GM18505 (cell line): ENCODE results near the gene PHAF1.

Source experiments
- ATAC-seq: cut with Tn5 transposase; IDR thresholded peaks from one replicate; pipeline ENCODE4 v1.9.1; 2021; ENCODE audit not compliant: unreplicated experiment
- POLR2A ChIP-seq: IDR thresholded peaks from 4 replicates; pipeline ENCODE4 v1.6.1; 2011; ENCODE audit warnings: borderline replicate concordance; ENCODE audit not compliant: insufficient read depth, insufficient read length; ENCODE audit errors: extremely low read depth

The PHAF1 gene

DNA sequence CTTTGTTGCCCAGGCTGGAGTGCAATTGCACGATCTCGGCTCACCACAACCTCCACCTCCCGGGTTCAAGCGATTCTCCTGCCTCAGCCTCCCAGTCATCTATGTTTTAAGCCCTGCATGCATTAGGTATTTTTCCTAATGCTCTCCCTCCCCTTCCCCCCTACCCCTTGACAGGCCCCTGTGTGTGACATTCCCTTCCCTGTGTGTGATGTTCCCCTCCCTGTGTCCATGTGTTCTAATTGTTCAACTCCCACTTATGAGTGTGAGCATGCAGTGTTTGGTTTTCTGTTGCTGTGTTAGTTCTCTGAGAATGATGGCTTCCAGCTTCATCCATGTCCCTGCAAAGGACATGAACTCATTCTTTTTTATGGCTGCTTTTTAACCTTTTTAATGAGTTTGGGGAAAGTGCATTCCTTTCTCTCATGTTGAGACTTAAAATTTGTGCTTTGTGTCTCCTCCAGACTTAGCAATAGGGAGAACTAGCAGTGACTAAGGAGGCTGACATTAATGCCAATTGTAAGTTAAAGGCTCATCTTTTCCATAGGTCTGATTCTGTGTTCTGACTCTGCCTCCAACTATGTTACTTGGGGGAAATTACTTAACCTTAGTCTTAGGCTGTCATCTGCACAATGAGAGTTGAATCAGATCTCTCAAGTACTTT lies 17.7 kb upstream of the PHAF1 start:
- ATAC-seq = no peak
- TF ChIP-seq POLR2A = no peak

- no peak for ATAC-seq
- TF ChIP-seq POLR2A = no peak
These were observed 16.5 kb upstream of the PHAF1 start for GRCh38 chr16:67093098-67093726.

DNA sequence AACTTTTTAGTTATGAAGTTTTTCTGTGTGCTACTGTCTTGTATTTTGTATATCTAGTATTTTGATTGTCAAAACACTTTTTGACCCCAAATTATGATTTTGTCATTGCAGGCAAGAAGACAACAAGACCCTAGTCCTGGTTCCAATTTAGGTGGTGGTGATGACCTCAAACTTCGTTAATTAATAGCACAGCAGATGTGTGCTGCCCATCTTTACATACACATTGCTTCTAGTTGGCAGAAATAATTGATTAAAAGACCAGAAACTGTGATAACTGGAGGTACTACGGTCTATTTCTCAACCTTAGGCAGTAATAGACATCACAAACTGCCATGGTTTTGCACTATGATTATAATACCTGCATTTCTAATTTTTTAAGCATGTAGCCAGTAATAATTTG lies 11.1 kb upstream of the PHAF1 start:
- no peak for TF ChIP-seq POLR2A
- no peak for ATAC-seq

DNA sequence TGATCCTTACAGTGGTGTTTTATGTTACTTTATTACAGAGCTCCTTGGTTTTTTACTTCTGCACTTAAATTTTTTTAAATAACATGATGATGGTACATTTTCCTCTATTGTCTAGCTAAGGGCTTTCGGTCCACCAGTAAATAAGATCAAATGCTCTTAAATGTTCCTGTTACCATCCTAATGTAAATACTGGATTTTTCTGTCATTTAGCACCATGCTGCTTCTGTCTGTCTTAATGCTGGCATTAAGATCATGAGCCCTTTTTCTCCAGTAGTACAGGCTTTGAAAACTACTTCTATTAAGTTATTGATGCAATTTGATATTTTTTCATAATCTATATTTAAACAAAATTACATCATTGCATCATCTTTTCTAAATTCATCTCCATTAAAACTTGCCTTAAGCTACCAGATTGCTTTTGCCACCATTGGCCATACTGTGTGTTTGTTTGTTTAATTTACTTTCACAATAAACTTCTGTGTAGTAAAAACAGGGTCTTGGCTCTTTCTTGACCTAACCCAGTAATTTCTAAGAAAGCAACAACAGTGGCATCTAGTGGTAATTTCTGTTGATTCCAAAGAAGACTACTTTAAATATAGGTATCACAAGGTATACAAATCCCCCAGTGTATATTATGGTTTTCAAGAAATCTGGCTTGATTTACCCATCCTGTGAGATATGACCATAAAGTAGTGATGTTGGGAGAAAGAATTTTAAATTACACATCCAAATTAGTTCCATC lies 9.0 kb upstream of the PHAF1 start:
- no peak for ATAC-seq
- no peak for TF ChIP-seq POLR2A

DNA sequence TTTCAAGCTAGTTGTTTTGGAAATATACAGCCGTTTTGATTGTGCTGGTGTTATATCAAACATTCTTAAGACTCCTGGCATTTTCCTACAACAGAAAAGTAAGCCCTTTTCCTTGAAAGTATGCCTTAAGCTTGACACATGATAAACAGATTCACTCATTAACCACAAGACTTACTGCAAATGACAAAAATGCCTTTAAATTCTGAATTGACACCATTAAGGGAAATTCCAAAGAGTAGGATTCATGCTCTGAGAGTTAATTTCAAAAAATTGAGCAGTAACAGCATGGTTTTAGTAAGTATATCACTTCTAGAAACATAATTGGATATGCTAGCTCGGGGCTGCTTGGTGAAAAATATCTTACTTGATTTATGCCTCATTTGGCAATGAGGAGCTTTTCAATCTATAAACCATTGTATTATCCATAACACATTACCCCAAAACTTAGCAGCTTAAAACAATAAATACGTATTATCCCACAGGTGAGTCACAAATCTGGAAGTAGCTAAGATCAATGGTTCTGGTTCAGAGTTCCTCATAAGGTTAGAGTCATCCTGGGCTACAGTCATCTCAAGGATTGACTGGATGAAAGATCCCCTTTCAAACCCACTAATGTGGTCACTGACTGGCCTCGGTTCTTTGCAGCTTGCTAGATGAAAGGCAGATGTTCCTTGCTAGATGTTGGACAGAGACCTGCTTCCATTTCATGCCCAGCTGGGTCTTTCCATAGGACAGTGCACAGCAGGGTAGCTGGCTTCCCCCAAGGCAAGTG lies 8.2 kb upstream of the PHAF1 start:
- no peak for ATAC-seq
- TF ChIP-seq POLR2A = no peak

DNA sequence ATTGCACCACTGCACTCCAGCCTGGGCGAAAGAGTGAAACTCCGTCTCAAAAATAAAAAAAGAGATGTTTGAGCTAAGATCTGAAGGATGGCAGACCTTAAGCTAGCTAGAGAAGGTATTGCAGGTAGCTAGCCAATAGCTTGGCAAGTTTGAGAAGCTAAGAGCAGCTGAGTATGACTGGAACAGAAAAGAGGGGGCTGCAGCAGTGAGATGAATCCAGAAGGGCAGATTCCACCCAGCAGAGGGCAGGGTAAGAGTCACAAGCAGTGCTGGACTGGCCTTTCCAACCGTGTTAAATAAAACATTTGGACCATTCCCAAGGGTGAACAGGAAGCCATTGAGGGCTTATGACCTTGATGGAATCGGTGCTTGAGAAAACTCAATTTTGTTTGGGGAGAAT lies 5.7 kb upstream of the PHAF1 start:
- no peak for ATAC-seq
- TF ChIP-seq POLR2A = no peak

DNA sequence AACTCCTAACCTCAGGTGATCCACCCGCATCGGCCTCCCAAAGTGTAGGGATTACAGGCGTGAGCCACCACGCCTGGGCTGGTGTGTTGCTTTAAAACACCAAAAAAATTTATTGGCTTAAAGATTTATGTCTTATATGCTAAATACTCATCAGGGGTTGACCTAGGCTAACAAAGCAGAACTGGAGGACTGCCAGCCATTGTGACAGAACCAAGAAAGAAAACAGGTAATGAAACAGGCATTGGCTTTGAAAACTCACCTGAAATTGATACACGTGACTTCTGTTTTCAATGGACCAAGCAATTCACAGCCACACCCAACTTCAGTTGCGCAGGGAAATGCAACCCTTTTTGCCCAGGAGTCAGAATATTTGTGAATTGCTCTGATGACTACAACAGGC lies 4.9 kb upstream of the PHAF1 start:
- TF ChIP-seq POLR2A = no peak

GRCh38 chr16:67105246-67105645 lies 4.5 kb upstream of the PHAF1 start:
- TF ChIP-seq POLR2A = no peak

More for the DNA sequence above, 4.9 kb upstream of the PHAF1 start:
- no peak for ATAC-seq

DNA sequence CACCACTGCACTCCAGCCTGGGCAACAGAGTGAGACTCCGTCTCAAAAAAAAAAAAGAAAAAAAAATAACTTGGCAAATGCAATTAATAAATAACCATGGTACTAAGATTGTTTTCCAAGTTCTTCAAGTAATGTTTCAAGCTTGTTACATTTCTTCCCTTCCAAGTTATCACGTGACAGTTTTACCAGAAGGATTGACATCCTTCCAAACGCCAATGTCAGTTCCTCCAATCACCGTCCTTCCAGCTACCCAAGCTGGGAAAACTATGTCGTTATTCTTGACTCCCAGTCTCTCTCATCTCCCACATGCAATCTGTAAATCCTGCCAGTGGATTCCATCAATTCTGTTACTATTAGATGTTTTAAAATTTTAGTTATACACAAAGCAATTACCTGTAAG lies 3.9 kb upstream of the PHAF1 start:
- TF ChIP-seq POLR2A = no peak
- no peak for ATAC-seq

More at GRCh38 chr16:67105246-67105645, 4.5 kb upstream of the PHAF1 start:
- ATAC-seq = no peak

GRCh38 chr16:67108489-67108888 lies 1.3 kb upstream of the PHAF1 start:
- ATAC-seq = no peak
- TF ChIP-seq POLR2A = no peak

GRCh38 chr16:67108931-67109406 lies 772 bp upstream of the PHAF1 start:
- TF ChIP-seq POLR2A = no peak
- ATAC-seq = peak; percentile 14

- ATAC-seq = no peak
These were observed 2.3 kb downstream of the PHAF1 start for GRCh38 chr16:67111951-67112444.

More at GRCh38 chr16:67111951-67112444, 2.3 kb downstream of the PHAF1 start:
- TF ChIP-seq POLR2A = no peak
